Retina (tissue), 1 donor: ENCODE measurements around the gene RPP21.

Experiments
- DNase-seq: peaks from one replicate; pipeline ENCODE4 v3.0.0-alpha.2; 2016

The RPP21 gene

DNA sequence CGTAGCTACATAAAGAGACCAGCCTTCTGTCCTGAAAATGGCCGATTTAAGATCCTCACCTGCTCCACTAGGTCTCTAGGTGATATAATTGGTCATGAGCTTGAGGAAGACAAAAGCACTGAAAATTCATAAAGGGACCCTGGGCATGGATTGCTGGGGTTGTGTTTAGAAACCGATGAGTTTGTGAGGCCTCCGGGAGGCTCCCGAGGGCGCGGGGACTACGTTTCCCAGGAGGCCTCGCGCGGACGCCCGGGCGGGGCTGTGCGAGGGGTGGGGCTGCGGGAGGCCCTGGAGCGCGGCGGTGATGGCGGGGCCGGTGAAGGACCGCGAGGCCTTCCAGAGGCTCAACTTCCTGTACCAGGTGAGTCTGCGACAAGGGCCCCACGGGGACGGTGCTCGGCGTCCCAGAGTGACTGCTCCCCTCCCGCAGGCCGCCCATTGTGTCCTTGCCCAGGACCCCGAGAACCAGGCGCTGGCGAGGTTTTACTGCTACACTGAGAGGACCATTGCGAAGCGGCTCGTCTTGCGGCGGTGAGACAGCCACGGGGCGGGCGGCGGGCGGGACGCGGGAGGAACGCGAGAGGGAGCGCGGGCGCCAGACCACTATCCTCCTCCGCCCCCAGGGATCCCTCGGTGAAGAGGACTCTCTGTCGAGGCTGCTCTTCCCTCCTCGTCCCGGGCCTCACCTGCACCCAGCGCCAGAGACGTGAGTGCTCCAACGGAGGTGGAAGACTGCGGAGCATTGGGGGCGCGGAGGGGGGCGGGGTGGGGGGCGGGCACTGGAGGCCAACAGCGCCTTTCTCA, at the start of gene RPP21:
Gene RPP21 (plus strand): TSS at position 289 of the 804 bp plus-strand sequence. CDS start 16 bp downstream, at position 305.
- DNase-seq: peak; percentile 95

DNA sequence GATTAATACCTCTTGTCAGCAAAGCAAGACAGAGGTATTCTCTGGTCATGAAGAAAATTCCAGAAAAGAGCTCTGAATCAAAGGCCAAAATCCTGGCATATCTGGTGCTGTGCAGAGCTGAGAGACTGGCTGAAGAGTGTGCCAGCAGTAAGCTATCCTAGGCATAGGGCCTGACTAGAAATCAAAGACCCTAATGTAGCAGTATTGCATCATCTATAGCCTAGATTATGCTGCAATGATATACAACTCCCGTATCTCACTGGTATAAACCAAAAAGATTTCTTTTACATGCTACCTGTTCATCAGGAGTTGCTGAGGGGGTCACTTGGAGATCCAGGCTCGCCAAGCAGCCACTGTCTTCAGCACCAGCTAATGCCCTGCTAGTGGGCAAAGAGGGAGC, 49.1 kb upstream of the RPP21 start:
- DNase-seq: no peak

DNA sequence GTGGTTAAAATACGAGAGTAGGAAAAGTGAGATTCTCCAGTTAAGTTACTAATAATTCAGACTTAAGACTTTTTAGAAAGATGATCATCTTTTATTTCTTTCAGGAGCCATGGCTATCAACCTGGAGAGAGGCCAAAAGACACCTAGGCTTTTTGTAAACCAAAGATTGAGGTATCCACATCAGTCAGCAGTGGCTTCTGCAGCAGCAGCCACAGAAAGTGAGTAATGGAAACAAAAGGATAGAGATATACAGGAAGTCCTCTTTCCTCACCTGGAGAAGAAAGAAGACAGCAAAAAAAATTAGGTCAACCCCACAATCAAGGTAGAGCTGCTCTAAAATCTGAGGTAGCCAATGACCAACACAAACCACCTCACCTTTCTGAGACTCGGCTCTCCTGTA, 41.0 kb upstream of the RPP21 start:
- no peak for DNase-seq

DNA sequence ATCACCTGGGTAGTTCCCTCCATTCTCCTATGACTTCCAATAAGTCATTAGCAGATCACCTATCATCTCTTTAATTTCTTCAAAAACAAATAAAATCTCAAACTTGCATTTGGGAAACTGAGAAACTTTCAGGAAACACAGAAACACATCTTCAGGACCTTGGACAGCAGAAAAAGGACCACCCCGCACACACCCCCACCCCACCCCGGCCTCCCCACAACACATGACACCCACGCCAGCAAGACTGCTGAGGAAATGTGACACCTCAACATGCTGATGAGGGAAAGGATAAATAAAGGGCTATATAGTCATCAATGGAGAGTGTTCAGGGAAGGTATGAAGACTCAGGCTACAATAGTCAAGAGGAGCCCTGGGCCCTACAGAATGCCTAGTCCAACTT, 33.9 kb upstream of the RPP21 start:
- DNase-seq: no peak

DNA sequence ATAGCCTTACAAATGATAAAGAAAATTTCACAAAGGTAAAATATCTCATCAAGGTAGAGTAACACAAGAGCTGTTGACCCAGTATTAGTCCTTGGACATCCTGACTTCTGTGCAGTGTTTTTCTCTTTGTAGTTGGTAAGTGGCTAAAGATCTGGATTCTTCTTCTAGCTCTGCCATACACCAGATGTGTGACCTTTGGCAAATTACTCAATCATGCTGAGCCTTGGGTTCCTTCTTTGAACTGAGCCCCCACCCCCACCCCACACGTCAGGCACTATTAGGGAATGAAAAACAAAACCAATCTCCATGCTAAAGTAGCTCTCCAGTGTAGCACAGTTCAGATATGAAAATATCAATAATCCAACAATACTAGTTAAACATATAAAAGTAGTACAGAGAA, 33.3 kb upstream of the RPP21 start:
- no peak for DNase-seq

DNA sequence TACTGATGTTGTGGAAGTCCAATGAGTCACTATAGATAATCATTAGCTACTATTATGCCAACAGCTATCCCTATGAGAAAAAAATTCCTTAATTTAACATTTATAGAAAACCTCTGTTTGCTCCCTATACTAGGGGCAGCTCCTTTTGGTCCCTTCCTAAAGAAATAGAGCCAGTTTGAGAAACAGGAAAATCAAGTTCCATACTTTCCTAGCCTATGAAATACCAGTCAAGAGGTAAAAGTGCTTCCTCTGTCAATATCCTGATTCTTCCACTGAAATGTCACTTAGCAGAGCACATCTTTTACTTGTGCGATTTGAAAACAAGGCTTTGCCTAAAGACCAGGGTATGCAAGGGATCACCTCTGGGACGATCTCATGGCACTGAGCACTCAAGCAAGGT, 32.7 kb upstream of the RPP21 start:
- no peak for DNase-seq

DNA sequence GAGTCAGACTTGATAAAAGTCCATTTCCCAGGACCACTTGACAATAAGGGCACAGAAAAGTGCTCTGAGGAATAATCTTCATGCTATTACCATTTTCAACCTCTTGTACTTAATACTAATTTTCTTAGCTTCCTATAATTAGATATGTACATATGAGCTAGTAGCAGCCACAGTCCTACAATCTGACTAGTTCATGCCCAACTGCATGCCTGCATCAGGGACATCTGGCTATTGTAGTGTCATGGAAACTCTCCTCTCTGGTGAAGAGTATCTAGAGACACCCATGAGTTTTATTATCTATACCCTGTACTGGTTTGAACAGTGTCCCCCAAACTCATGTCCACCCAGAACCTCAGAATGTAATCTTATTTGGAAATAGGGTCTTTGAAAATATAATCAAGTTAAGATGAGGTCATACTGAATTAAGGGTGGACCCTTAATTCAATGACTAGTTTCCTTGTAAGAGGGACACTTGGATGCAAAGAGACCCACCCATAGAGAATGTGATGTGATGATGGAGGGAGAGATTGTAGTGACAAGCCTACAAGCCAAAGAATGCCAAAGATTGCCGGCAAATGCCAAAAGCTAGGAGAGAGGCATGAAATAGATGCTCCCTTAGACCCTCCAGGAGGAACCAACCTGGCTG, 32.2 kb upstream of the RPP21 start:
- no peak for DNase-seq

DNA sequence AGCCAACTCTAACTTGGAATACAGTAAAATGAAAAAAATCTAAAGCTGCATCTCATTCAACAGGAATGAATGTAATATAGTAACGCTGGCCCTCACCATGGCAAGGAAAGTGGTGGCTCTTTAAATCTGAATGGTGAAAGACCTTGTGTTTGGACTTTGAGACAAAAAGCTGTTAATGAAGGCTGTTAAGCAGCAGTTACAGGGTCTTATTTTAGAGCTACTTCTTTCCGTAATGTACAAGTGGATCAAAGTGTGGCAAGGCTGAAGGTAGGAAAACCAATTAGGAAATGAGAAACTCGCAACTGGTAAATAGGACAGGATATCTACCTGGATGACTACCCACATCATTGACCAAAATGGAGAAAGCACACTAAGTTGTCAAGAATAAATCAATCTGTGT, 29.8 kb upstream of the RPP21 start:
- DNase-seq: no peak

DNA sequence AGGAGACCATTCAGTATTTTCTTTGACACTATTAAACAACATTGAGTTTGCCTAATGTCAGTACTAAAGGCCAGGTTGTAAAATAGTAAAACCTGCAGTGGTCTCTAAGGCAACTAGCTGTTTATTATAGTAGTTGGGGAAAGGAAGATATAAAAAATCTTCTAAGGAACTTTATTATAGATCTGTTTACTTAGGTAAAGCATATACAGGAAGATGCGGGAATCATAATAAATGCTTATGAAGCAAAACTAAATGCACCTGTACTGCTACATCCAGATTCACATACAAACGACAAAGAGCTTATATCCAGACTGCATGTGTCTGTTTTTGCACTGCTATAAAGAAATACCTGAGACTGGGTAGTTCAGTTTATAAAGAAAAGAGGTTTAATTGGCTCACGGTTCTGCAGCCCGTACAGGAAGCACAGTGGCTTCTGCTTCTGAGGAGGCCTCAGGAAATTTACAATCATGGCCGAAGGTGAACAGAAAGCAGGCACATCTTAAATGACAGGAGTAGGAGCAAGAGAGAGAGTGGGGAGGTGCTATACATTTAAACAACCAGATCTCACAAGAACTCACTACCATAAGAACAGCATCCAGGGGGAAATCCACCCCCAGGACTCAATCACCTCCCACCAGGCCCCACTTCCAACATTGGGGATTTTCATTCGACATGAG, 26.9 kb upstream of the RPP21 start:
- no peak for DNase-seq

DNA sequence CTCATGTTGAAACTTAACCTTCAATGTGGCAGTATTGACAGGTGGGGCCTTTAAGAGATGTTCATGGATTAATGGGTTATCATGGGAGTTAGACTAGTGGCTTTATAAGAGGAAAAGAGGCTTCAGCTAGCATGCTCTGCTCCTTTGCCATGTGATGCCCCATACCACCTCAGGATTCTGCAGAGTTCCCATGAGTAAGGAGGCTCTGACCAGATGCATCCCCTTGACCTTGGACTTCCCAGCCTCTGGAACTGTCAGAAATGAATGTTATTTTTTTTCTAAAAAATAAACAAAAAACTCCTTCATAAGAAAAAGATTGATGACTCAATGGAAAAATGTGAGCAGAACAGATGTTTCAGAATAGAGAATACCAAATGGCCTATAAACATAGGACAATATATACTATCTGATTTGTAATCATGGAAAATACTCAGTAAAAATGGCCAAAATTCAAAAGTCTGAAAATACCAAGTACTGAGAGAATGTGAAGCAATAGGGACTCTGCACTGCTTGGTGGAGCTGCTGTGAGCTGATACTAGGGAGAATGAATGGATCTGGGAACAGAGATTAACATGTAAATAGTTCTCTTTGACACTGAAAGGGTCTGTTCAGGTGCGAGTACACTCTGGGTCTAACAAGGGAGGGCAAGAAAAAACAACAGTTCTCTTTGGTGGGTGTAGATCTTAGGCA, 25.7 kb upstream of the RPP21 start:
- DNase-seq: no peak

DNA sequence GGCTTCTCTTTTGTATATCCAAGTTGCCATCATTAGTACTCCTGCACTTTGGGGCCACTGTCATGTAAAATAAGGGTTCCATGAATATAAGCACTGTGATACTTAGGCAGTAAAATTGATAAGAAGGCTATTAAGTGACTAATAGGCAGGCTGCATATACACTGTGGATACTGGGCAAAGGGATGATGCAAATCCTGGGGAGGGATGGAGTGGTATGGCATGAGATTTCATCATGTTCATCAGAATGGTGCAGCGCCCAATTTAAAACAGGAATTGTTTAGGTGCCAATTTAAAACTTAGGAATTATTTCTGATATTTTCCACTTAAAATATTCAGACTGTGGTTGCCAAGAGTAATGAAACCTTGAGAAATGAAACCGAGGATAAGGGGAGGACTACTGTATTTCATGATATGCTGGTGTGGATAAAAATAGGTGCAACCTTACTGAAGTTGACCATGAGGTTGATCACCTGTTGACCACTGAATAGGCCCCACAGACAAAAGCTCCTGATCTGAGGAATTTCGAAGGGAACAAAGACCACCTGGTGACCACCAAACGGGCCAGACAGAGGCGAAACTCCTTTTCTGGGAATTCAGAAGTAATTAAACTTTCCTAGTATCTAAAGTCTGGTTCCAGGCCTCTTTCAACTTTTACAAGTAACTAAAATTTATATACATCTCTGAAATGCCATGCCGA, 23.1 kb upstream of the RPP21 start:
- DNase-seq: no peak

DNA sequence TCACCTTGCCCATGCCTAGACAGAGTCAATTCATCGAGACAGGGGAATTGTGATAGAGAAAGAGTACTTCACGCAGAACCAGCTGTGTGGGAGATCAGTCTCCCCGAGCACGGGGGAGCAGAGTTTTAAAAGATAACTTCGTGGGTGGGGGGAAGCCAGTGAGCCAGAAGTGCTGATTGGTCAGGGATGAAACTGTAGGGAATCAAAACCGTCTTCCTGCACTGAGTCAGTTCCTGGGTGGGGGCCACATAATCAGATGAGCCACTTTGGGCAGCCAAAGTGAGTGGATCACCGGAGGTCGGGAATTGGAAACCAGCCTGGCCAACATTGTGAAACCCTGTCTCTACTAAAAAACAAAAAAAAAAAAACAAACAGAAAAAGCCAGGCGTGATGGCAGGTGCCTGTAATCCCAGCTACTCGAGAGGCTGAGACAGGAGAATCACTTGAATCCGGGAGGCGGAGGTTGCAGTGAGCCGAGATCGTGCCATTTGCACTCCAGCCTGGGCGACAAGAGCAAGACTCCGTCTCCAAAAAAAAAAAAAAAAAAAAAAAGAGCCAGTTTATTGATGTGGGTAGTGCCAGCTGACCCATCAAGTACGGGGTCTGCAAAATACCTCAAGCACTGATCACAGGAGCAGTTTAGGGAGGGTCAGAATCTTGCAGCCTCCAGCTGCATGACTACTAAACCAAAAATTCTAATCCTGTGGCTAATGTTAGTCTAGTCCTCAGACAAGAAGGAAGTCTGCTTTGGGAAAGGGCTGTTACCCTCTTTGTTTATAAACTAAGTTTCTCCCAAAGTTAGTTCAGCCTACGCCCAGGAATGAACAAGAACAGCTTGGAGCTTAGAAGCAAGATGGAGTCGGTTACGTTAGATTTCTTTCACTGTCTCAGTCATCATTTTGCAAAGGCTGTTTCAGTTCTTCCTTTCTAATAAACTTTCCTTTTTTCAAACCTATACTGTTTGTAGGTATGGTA, 22.1 kb upstream of the RPP21 start:
- DNase-seq: no peak

DNA sequence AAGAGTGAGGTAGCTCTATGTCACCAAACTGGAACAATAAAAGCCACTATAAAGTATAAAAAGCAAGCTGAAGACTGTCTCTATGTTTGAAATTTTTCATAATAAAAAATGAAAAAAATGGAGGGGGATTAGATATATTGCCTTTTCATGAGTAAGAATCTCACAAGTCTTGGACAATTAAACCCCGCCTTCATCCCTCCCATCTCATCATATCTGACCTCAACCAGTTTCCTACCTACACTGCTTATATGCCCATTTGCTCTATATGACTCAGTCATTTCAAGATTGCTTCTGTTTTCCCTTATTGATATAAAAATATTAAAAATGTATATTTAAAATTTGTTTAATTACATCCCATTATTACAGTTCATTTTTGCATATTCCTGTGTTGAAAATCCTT, 21.1 kb upstream of the RPP21 start:
- DNase-seq: no peak

DNA sequence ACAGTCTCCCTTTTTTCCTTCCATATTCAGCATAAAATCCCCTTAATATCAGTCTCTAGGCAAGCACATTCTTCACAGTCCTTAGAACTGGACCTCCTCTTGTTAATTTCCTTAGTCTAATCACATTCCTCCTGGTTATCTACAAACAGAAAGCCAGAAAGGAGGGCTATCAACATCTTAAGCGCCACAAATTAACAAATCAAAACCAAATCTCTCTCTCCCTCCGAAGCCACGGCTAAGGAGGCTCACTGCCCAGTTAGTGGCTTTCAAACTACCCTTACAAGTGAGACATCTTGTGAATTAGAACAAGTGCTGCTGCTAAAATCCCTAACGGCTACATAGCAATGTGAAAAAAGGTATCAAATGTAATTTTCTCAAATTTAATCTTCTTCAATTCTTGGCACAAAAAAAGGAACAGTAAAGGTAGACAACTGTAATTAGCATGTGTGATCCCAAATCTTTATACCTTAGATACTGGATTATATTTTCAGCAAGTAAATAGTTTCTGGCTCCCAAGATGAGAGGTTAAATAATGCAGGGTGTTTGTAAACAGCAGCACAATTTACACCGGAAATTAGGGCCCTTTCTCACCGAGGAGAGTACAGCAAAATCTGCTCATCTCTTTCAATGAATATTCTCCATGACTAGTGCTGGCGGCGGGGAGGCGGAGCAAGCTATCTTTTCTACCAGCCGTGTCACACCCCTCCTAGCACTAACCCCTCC, 19.6 kb upstream of the RPP21 start:
- peak; percentile 2 for DNase-seq

DNA sequence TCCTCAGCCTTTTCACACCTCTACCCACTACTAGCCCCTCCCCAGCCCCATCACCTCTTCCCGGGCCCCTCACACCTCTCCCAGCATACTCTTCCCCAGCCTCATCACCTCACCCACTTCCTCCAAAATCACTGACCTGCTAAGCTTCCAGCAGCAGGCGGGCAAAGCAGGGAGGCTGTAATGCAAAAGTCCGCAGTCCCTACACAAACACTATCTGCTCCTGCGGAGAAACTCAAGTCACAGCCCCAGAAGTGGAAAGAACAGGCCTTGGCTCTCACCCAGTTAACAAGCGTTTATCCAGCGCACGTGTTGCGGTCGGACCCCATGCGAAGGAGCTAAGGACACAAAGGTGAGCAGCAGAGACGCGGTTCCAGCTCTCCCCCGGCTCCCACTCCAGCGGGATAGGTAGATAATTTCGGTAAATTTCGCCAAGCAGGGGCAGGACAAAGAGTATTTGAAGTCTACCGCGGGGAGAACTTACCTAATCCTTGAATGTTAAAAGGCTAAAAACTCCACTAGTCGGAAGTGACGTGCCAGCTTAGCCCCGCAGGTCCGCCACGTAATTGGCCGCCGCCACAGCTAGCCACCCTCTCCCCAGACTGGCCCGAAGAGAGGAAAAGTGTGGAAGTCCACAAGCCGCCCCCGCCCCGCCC, 19.0 kb upstream of the RPP21 start:
- no peak for DNase-seq

DNA sequence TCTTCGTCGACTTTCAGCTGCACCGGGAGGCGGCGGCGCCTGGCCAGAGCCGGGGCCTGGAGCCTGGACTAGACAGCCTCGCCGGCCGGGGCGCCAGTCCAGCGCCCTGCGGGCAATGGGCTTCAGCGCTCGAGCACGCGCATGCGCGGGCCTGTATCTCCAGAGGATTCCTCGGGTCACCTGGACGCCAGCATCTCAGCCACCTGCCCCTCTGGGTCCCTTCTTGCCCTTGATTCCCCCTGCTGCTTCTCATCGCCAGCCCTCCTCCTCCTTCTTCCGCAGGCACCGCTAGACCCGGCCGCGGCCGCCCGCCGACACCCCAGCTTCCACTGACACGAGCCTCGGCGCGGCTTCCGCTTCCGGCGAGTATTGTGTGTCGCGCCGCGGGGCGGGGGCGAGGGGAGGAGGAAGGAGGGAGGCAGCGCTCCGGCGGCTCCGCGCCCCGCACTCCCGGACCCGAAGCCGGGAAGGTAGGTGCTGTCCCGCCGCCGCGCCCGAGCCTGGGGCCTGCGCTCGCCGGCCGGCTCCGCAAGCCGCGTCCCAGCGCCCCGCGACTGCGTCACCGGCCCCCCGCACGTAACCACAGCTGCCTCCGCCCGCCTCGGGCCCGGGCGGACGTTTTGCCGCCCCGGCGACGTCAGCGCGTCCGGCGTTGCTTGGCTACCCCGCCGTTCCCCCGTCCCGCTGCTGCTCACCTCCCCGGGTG, 18.3 kb upstream of the RPP21 start, which contains the start of gene TRIM39:
Gene TRIM39 (plus strand): TSS at position 402 of the 706 bp plus-strand sequence. CDS start 2,391 bp downstream, outside the sequence.
- peak; percentile 99 for DNase-seq

DNA sequence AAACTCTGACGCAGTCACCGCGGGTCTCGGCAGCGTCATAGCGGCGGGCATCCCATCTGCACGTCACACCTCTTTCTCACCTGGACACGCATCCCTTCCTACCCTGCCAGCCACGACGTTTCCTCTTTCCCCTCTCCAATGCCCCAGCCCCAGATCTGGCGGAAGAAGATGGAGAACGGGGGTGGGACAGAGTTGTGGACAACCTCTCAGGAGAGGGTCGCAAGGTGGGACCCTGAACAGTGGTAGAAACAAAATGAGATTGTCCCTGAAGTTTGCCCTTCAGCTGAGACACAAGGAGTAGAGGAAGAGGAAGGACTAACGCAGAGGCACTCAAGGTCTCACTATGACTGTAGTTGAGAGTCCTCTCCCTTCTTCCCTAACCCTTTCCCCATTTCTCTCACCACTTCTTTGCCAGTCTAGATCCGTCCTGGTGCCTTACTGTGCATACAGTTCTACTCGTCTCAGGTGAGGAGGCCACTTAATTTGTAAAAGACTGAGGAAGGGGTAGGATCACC, 17.7 kb upstream of the RPP21 start:
- DNase-seq: no peak

DNA sequence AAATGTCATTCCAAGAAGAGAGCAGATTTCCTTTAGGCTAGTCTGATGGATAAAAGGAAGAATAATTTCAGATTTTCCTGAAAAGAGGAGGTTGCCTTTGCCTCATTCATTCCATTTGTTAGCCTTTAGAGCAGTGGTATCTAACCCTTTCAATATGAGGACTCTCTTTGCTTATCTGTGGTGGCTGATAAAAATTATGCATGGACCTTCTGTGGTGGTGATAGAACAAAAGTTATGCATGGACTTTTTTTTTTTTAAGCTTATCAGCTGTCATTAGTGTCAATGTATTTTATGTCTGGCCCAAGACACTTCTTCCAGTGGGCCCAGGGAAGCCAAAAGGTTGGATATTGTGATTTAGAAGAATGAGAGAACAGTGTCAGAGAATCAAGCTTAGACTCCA, 16.6 kb upstream of the RPP21 start:
- DNase-seq: no peak

DNA sequence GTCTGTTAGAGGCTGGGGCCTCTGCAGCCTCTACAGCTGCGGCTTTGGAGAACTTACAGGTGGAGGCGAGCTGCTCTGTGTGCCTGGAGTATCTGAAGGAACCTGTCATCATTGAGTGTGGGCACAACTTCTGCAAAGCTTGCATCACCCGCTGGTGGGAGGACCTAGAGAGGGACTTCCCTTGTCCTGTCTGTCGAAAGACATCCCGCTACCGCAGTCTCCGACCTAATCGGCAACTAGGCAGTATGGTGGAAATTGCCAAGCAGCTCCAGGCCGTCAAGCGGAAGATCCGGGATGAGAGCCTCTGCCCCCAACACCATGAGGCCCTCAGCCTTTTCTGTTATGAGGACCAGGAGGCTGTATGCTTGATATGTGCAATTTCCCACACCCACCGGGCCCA, 15.6 kb upstream of the RPP21 start:
- DNase-seq: no peak
